Loucy (cell line): ENCODE measurements around the gene RSPRY1.

Source experiments
- H2AFZ ChIP-seq: fragments of 200-600 bp; sonication (generic); 2 replicates; pipeline ENCODE4 v1.6.0; 2016; ENCODE audit warnings: antibody characterized with exemption, mild to moderate bottlenecking, low read length, moderate library complexity
- H3F3A ChIP-seq: fragments of 200-600 bp; 2 replicates; pipeline ENCODE4 v1.6.0; 2016; ENCODE audit warnings: antibody characterized with exemption, low read depth, mild to moderate bottlenecking
- H3K27me3 ChIP-seq: fragments of 200-600 bp; sonication (generic); 2 replicates; pipeline ENCODE4 v1.6.1; 2014; ENCODE audit warnings: low read length, mild to moderate bottlenecking; ENCODE audit not compliant: insufficient read depth, poor library complexity, severe bottlenecking
- H3K36me3 ChIP-seq: fragments of 200-600 bp; sonication (generic); 2 replicates; pipeline ENCODE4 v1.6.1; 2016; ENCODE audit warnings: low read length; ENCODE audit not compliant: insufficient read depth
- H3K4me1 ChIP-seq: fragments of 200-600 bp; sonication (generic); 2 replicates; pipeline ENCODE4 v1.5.1; 2014; ENCODE audit warnings: low read length, mild to moderate bottlenecking; ENCODE audit not compliant: insufficient read depth, poor library complexity, severe bottlenecking
- H3K4me2 ChIP-seq: fragments of 200-600 bp; sonication (generic); 2 replicates; pipeline ENCODE4 v1.6.0; 2014; ENCODE audit warnings: antibody characterized with exemption, low read length, low read depth, mild to moderate bottlenecking; ENCODE audit not compliant: poor library complexity, severe bottlenecking
- H3K4me3 ChIP-seq: fragments of 200-600 bp; sonication (generic); 2 replicates; pipeline ENCODE4 v1.5.1; 2014; ENCODE audit warnings: low read length, mild to moderate bottlenecking, mixed read lengths; ENCODE audit not compliant: poor library complexity, severe bottlenecking
- H3K79me2 ChIP-seq: fragments of 200-600 bp; sonication (generic); 2 replicates; pipeline ENCODE4 v1.6.1; 2014; ENCODE audit warnings: low read length; ENCODE audit not compliant: insufficient read depth
- H3K9ac ChIP-seq: fragments of 200-600 bp; sonication (generic); 2 replicates; pipeline ENCODE4 v1.6.0; 2014; ENCODE audit warnings: mild to moderate bottlenecking, low read depth, low read length, moderate library complexity; ENCODE audit not compliant: poor library complexity, severe bottlenecking
- H3K9me2 ChIP-seq: fragments of 200-600 bp; sonication (generic); replicated peaks from 2 replicates; pipeline ENCODE4 v1.6.1; 2016; ENCODE audit warnings: low read depth, low read length, mixed read lengths
- H3K9me3 ChIP-seq: fragments of 200-600 bp; sonication (generic); 2 replicates; pipeline ENCODE4 v1.6.1; 2014; ENCODE audit warnings: mild to moderate bottlenecking, antibody characterized with exemption, low read length, low read depth; ENCODE audit not compliant: insufficient read depth
- H4K20me1 ChIP-seq: fragments of 200-600 bp; sonication (generic); 2 replicates; pipeline ENCODE4 v1.6.0; 2014; ENCODE audit warnings: antibody characterized with exemption, low read length, mild to moderate bottlenecking; ENCODE audit not compliant: insufficient read depth, poor library complexity, severe bottlenecking
- CTCF ChIP-seq: fragments of 200-600 bp; sonication (generic); conservative IDR thresholded peaks from 2 replicates; pipeline ENCODE4 v1.5.1; 2014; ENCODE audit warnings: mild to moderate bottlenecking, antibody characterized with exemption, low read length
- EZH2phosphoT487 ChIP-seq: fragments of 200-600 bp; IDR thresholded peaks from 2 replicates; pipeline ENCODE4 v1.6.1; 2018; ENCODE audit warnings: antibody characterized with exemption, mild to moderate bottlenecking, moderate library complexity, borderline replicate concordance

The RSPRY1 gene

GRCh38 chr16:57236022-57236350 lies 49.9 kb downstream of the RSPRY1 start:
- no peaks in the 10 kb centered on the region for H3K9me2 ChIP-seq
- no peak overlapping the region for H3K9ac ChIP-seq
- peaks cover 83% of the 10 kb centered on the region; the same call in 1 of the 2 replicates for H3K36me3 ChIP-seq
- H3K4me1 ChIP-seq, result no peaks in the 10 kb centered on the region
- H3K79me2 ChIP-seq, result no peaks in the 10 kb centered on the region
- H3K9me3 ChIP-seq, result no peaks in the 10 kb centered on the region
- TF ChIP-seq EZH2phosphoT487 (no peak), CTCF (no peak)
- H3F3A ChIP-seq, result no peaks in the 10 kb centered on the region
- H3K4me2 ChIP-seq, result no peak overlapping the region
- no peak overlapping the region for H3K4me3 ChIP-seq
- no peaks in the 10 kb centered on the region for H3K27me3 ChIP-seq
- H2AFZ ChIP-seq, result no peak overlapping the region
- H4K20me1 ChIP-seq, result no peaks in the 10 kb centered on the region

- no peak overlapping the region for H2AFZ ChIP-seq
- no peaks in the 10 kb centered on the region for H3K9me3 ChIP-seq
- no peaks in the 10 kb centered on the region for H3K79me2 ChIP-seq
- H3K4me2 ChIP-seq, result no peak overlapping the region
- no peaks in the 10 kb centered on the region for H3K9me2 ChIP-seq
- no peaks in the 10 kb centered on the region for H3F3A ChIP-seq
- peaks cover 56% of the 10 kb centered on the region; the same call in 1 of the 2 replicates for H3K36me3 ChIP-seq
- H3K4me3 ChIP-seq, result no peak overlapping the region
- TF ChIP-seq EZH2phosphoT487 (no peak), CTCF (no peak)
- H4K20me1 ChIP-seq, result no peaks in the 10 kb centered on the region
- no peaks in the 10 kb centered on the region for H3K27me3 ChIP-seq
- no peaks in the 10 kb centered on the region for H3K4me1 ChIP-seq
- H3K9ac ChIP-seq, result no peak overlapping the region
Observed at GRCh38 chr16:57238682-57239081, 52.6 kb downstream of the RSPRY1 start.

- Histone ChIP-seq H3K4me3 (no peak overlapping the region), H3K4me2 (no peak overlapping the region), H2AFZ (no peak overlapping the region), H3K9me3 (no peaks in the 10 kb centered on the region), H3K4me1 (peaks cover 1% of the 10 kb centered on the region), H3F3A (no peaks in the 10 kb centered on the region), H3K9ac (no peak overlapping the region), H3K27me3 (no peaks in the 10 kb centered on the region), H3K9me2 (no peaks in the 10 kb centered on the region), H4K20me1 (no peaks in the 10 kb centered on the region), H3K36me3 (peaks cover 51% of the 10 kb centered on the region; the same call in 1 of the 2 replicates), H3K79me2 (no peaks in the 10 kb centered on the region)
- TF ChIP-seq EZH2phosphoT487 (no peak), CTCF (no peak)
Observed at GRCh38 chr16:57239107-57239506, 53.0 kb downstream of the RSPRY1 start.
